Activated CD4-positive, alpha-beta T cell treated with anti-CD3 and anti-CD28 coated beads, Interleukin-2, Interleukin-4, amounts not matched to agents 100 ng/mL and 50 ng/mL, durations not matched to agents 16 hours and 8 hours (primary cell): Measurements from ENCODE around the gene SRRM4.
"Not testable (repeated sequence)": the region's sequence is repeated elsewhere in the genome, so short reads cannot be mapped to it uniquely, and the experiment has no call there.

Experiments used
- DNase-seq: peaks from one replicate; pipeline ENCODE4 v3.0.0-alpha.2; 2020; ENCODE audit warnings: low spot score

SRRM4 gene

DNA sequence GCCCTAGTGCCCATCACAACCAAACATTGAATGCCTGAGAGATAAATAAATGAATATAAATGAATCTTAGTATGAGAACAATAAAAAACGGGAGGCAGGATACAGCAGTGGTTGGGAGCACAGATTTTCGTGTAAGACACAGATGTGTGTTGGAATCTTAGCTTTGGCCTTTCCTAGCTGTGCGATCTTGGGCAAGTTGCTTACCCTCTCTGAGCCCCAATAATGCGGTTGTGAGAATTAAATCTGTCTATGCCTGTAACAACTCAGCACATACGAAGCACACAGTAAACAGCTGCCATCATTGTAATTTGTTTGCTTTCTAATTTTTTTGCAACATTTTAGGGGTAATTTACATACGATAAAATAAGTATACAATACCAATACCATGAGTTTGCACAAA is 89.8 kb downstream of the SRRM4 start:
- no peak for DNase-seq

DNA sequence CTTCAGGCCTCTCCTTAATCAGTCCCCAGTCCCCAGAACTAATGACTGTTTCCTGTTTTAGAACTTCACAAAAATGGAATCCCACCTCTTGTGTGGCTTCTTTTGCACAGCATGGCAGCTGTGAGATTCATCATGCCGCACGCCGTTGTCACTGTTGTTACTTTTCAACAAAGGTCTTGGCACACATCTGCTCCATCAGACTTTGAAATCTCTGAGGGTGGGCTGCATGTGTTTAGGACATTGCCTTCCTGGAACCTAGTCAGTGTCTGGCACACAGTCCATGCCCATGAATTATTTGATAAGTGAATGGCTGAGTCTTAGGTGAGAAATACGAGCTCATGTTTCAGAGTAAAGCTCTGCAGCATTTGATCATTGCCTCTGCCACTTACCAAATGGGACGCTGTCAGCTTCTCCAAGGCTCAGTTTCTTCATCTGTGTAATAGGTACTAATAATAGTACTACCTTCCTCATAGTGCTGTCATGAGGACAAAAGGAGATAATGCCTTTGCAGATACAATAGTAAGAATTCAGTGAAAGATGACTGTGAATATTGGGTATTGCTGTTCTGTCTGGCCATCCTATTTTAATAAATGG is 90.4 kb downstream of the SRRM4 start:
- no peak for DNase-seq

GRCh38 chr12:119072440-119072839 is 91.1 kb downstream of the SRRM4 start:
- DNase-seq, result no peak

- DNase-seq, result no peak
Observed at GRCh38 chr12:119075222-119075787, 94.0 kb downstream of the SRRM4 start.

DNA sequence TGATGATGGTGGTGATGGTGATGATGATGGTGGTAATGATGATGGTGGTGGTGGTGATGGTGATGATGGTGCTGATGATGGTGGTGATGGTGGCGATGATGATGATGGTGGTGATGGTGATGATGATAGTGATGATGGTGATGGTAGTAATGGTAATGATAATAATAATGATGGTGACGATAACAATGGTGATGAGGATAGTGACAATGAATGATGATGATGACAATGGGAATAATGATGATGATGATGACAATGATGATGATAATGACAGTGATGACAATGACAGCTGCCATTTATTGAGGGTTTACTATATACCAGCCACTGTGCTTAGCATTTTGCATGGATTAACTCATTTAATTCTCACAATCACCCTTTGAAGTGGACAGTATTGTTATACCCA is 94.6 kb downstream of the SRRM4 start:
- no peak for DNase-seq

GRCh38 chr12:119079530-119079929 is 98.2 kb downstream of the SRRM4 start:
- no peak for DNase-seq

DNA sequence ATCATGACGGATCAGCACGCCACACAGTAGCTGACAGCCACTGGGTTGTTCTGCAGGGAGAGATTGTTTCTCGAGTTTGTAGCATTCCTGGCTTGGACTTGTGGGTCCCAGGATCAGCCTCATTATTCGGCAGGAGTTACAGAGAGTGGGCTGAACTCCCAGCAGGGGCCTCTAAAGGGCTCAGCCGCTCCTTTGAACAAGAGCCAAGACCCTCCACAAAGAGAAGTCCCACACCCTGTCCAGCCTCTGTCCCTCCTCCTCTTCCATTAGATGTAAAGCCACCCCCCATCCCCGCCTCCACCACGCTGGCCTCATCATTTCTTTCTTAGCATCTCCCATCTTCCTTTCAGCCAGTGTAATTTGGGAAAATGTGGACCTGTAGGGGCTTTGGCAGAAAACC is 100.7 kb downstream of the SRRM4 start:
- no peak for DNase-seq

GRCh38 chr12:119082496-119082895 is 101.2 kb downstream of the SRRM4 start:
- DNase-seq, result no peak

GRCh38 chr12:119088685-119089379 is 107.5 kb downstream of the SRRM4 start:
- DNase-seq, result no peak

GRCh38 chr12:119089380-119090013 is 108.2 kb downstream of the SRRM4 start:
- DNase-seq, result no peak

DNA sequence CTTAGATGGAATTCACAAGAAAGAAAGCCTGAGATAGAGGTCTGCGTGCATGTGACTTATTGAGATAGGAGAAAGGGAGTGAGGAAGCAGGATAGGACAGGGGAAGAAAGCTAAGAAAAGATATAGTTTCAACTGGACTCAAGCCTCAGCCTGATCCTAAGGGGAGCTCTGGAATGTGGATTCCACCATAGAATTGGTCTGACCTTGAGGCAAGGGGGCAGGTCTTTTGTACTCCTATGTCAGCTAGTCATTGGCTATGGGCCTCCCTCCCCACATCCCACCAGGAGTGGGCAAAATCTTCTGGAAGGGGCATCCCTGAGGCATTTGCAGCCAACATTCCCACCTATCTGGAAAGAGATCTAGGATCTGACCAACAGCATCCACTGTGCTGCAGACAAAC is 108.9 kb downstream of the SRRM4 start:
- DNase-seq, result no peak

DNA sequence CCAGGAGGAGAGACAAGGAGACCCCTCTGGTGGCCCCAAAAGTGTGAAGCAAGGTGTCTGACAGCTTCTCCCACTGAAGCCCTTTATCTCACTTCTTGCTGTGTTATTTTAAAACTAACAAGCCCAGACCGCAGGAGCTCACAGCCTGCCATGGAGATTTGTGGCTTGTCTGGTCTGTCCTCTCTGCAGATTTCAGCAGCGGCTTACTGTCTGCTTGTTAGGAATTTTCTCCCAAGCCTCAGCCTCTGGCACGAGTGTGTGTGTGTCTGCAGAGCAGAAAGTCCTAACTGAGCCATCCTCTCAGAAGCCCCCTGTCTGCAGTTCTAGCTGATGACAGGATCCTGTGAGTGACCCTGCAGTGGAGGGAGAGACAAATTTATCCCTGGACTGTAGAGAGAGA is 109.5 kb downstream of the SRRM4 start:
- DNase-seq, result no peak

- no peak for DNase-seq
Observed at GRCh38 chr12:119096429-119097202, 115.3 kb downstream of the SRRM4 start.

GRCh38 chr12:119100933-119101332 is 119.6 kb downstream of the SRRM4 start:
- no peak for DNase-seq

- DNase-seq, result no peak
Observed at GRCh38 chr12:119102274-119102673, 120.9 kb downstream of the SRRM4 start.

DNA sequence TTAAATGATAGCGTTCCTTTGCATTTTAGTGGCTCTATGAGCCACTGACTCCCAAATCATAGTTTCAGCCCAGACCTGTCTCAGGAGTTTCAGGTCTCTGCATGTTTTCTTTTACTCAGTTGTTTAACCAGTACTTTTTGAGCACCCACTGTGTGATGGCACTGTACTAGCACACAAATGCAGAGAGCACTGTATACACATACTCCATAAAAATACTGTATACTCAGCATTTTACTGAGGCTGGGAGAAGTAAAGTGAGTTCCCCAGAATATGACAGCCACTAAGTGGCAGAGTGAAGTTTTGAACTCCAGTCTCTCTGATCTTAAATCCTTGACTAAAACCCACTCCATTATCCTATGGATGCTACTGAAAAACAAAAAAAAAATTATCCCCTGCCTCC is 121.4 kb downstream of the SRRM4 start:
- DNase-seq, result no peak

GRCh38 chr12:119104969-119105368 is 123.6 kb downstream of the SRRM4 start:
- not testable (repeated sequence) for DNase-seq

DNA sequence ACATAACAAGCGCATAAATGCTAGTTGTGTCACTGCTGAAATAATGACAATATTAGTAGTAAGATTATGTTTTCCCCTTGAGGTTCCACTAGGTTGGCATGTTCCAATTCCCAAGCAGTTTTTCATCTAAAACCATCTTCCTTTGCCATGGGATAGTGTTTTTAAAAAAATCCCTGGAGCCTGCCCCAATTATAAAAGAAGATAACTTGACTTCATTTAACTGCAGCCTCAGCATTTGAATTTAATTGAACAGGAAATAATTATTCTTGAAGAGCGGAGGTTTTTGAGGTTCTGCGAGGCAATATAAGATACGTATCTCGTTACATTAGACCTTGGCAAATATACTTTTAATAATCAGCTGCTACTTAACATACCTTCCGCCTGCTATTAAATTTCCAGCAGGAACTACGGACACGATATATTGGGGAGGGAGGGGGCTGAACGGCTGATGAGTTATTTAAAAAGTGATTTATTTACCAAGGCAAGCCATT is 132.2 kb downstream of the SRRM4 start:
- no peak for DNase-seq

GRCh38 chr12:119114294-119114693 is 133.0 kb downstream of the SRRM4 start:
- no peak for DNase-seq

DNA sequence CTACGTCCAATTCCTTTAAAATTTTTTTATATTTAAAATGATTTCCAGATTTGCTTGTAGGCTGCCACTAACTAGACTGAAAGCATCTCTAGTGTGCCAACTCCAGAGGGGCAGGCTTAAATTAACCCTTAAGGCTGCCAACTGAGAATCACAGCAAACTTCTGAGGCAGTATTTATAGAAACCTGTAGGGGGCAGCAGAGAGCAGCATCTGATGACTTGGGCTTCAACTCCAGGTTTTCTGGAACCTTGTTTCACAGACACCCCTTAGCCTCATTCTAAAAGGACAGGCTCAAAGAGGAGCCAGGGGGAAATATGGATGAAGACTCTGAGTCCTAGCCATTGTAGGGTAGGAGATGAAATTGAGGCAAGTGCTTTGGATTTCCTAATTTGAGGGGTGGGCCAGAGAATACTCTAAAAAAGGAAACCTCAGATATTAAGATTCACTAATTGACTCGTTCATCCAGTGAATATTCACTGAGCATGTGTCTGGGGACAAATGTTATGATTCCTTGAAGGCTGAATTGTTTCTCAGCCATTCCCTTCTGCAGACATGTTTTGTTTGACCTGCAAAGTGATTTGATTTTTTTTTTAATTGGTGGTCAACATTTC is 134.1 kb downstream of the SRRM4 start:
- peak; percentile 42 for DNase-seq

- no peak for DNase-seq
Observed at GRCh38 chr12:119117936-119118335, 136.6 kb downstream of the SRRM4 start.

- DNase-seq, result no peak
Observed at GRCh38 chr12:119118625-119119024, 137.3 kb downstream of the SRRM4 start.
